ENCODE results near the gene TKFC.

DNA sequence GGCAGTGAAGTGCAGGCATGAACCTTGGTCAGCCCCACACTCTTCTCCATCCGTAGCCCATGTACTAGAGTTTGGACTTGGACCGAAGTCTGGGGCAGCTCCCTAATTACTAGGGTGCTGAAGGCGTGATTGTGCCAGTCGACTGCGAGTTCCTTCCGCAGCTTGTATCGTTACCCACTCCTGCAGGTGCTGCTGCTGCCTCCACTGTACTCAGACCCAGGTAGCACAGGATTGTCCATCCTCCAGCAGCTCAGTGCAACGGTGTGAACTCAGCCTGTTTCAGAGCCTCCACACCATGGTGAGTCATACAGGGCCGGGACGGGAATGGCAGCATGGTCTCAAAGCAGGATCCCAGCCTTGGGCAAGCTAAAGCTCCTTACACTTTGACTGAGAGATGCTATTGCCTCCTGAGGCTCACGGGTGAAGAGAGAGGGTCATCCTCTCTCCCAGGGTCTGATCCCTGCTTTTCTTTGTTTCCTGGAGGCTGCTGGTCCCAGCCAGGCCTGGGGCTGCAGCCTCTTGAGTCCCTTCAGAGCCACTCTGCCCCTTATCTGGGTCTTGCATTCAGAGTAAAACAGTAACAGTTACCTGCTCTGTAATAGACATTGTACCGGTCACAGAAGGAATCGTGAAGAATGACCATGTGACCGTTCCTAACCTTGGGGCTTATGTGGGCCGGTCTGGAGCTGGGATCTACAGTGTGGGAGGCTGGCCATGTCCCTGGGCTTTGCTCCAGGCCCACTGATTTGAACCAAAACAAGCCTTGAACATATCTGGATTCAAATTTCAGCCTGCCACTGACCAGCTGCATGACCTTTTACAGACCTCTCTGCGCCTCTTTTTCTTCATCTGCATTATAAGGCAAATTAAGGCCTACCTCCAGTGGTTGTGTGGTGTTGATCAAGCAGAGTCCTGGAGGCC, 1.7 kb downstream of the TKFC start:
- TF ChIP-seq, protein P1, sequence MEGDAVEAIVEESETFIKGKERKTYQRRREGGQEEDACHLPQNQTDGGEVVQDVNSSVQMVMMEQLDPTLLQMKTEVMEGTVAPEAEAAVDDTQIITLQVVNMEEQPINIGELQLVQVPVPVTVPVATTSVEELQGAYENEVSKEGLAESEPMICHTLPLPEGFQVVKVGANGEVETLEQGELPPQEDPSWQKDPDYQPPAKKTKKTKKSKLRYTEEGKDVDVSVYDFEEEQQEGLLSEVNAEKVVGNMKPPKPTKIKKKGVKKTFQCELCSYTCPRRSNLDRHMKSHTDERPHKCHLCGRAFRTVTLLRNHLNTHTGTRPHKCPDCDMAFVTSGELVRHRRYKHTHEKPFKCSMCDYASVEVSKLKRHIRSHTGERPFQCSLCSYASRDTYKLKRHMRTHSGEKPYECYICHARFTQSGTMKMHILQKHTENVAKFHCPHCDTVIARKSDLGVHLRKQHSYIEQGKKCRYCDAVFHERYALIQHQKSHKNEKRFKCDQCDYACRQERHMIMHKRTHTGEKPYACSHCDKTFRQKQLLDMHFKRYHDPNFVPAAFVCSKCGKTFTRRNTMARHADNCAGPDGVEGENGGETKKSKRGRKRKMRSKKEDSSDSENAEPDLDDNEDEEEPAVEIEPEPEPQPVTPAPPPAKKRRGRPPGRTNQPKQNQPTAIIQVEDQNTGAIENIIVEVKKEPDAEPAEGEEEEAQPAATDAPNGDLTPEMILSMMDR (IDR thresholded peaks at IDR 0.05) = no peak
- no peak for TF ChIP-seq POLR2AphosphoS5 (IDR thresholded peaks at IDR 0.05)
- no peak for TF ChIP-seq POLR2A (IDR thresholded peaks at IDR 0.05)
- no peak for TF ChIP-seq EP300 (IDR thresholded peaks at IDR 0.05)
